ENCODE measurements around the gene RPS16. TPM values are rescaled to one million over a fixed set of nuclear protein-coding genes. Genes with fewer than 3 reads are reported as not detected.

RPS16 gene
- total RNA-seq, 1 donor from 2014 or later = 1,586 TPM

- Histone ChIP-seq H3K9me3 (no peaks in the 10 kb centered on the region), H3K4me3 (peak overlapping the region; percentile 3), H3K4me1 (peaks cover 35% of the 10 kb centered on the region), H3K27ac (peak overlapping the region; percentile 82), H3K36me3 (peaks cover 25% of the 10 kb centered on the region), H3K27me3 (ENCODE audit: low read depth) (no peaks in the 10 kb centered on the region)
- TF ChIP-seq CTCF (IDR thresholded peaks at IDR 0.05) = no peak
- DNase-seq (peak; percentile 73), ATAC-seq (peak; percentile 68 to 76)
- intact Hi-C loops (cut with DNase I) = no loop called here
These were observed 7.3 kb downstream of the RPS16 start for GRCh38 chr19:39428283-39429112.

- no peak for ATAC-seq
- Histone ChIP-seq H3K9me3 (no peaks in the 10 kb centered on the region), H3K4me1 (peaks cover 34% of the 10 kb centered on the region), H3K36me3 (peaks cover 25% of the 10 kb centered on the region), H3K27ac (peak overlapping the region; percentile 82), H3K4me3 (no peak overlapping the region), H3K27me3 (ENCODE audit: low read depth) (no peaks in the 10 kb centered on the region)
- intact Hi-C loops (cut with DNase I) = no loop called here
- no peak for TF ChIP-seq CTCF (IDR thresholded peaks at IDR 0.05)
- no peak for DNase-seq
These were observed 8.0 kb downstream of the RPS16 start for GRCh38 chr19:39427707-39428106.

GRCh38 chr19:39426170-39426569 lies 9.6 kb downstream of the RPS16 start:
- H3K27me3 ChIP-seq (ENCODE audit: low read depth) = no peaks in the 10 kb centered on the region
- H3K27ac ChIP-seq = no peak overlapping the region
- no peak overlapping the region for H3K4me3 ChIP-seq
- peaks cover 29% of the 10 kb centered on the region for H3K36me3 ChIP-seq
- no peak for TF ChIP-seq CTCF (IDR thresholded peaks at IDR 0.05)
- no peak for ATAC-seq
- DNase-seq = no peak
- H3K9me3 ChIP-seq = no peaks in the 10 kb centered on the region
- peaks cover 31% of the 10 kb centered on the region for H3K4me1 ChIP-seq
- intact Hi-C loops (cut with DNase I) = no loop called here

- no peak for TF ChIP-seq CTCF (IDR thresholded peaks at IDR 0.05)
- Histone ChIP-seq H3K9me3 (no peaks in the 10 kb centered on the region), H3K4me3 (no peak overlapping the region), H3K4me1 (peaks cover 27% of the 10 kb centered on the region), H3K27ac (no peak overlapping the region), H3K27me3 (ENCODE audit: low read depth) (no peaks in the 10 kb centered on the region), H3K36me3 (peaks cover 34% of the 10 kb centered on the region)
- intact Hi-C loops (cut with DNase I) = no loop called here
- no peak for DNase-seq
- no peak for ATAC-seq
These were observed 10.0 kb downstream of the RPS16 start for GRCh38 chr19:39425744-39426143.

- DNase-seq (no peak), ATAC-seq (no peak)
- TF ChIP-seq CTCF (IDR thresholded peaks at IDR 0.05) = no peak
- Histone ChIP-seq H3K27me3 (ENCODE audit: low read depth) (no peaks in the 10 kb centered on the region), H3K4me1 (peaks cover 22% of the 10 kb centered on the region), H3K4me3 (no peak overlapping the region), H3K27ac (no peak overlapping the region), H3K9me3 (no peaks in the 10 kb centered on the region), H3K36me3 (peaks cover 40% of the 10 kb centered on the region)
- intact Hi-C loops (cut with DNase I) = no loop called here
These were observed 10.8 kb downstream of the RPS16 start for GRCh38 chr19:39424934-39425333.
